HFF-Myc (cell line): ENCODE data around the gene FER.

Experiments
- DNase-seq: peaks from one replicate; pipeline ENCODE4 v3.0.0-alpha.2; 2011; ENCODE audit warnings: low read depth; ENCODE audit errors: extremely low read depth
- H3K4me3 ChIP-seq: replicated peaks from 2 replicates; pipeline ENCODE4 v1.5.1; 2011; ENCODE audit warnings: low read depth, mild to moderate bottlenecking, control low read depth, low read length
- TF ChIP-seq, protein P1 (sequence below): IDR thresholded peaks from 2 replicates; pipeline ENCODE4 v1.5.1; 2012; ENCODE audit warnings: mild to moderate bottlenecking, low read depth, low read length, control low read depth; ENCODE audit errors: missing control alignments

Gene FER

DNA sequence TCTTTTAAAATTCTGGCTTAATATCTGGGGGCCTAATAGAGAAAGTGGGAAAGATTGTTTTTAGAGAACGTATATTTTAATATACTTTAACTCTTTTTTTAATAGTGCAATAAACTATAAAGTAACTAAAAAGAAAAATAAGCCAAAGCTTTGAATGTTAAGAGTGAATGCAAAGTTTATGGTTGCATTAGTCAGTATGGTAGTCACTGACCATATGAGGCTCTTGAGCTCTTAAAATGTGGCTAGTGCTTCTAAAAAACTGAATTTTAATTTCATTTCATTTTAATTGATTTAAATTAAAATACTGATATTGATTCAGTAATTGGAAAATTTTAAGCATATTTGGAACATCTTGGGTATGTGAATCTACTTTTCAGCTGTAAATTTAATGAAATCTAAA lies 351.4 kb downstream of the FER start:
- H3K4me3 ChIP-seq: no peak overlapping the region
- TF ChIP-seq, protein P1, sequence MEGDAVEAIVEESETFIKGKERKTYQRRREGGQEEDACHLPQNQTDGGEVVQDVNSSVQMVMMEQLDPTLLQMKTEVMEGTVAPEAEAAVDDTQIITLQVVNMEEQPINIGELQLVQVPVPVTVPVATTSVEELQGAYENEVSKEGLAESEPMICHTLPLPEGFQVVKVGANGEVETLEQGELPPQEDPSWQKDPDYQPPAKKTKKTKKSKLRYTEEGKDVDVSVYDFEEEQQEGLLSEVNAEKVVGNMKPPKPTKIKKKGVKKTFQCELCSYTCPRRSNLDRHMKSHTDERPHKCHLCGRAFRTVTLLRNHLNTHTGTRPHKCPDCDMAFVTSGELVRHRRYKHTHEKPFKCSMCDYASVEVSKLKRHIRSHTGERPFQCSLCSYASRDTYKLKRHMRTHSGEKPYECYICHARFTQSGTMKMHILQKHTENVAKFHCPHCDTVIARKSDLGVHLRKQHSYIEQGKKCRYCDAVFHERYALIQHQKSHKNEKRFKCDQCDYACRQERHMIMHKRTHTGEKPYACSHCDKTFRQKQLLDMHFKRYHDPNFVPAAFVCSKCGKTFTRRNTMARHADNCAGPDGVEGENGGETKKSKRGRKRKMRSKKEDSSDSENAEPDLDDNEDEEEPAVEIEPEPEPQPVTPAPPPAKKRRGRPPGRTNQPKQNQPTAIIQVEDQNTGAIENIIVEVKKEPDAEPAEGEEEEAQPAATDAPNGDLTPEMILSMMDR: no peak
- no peak for DNase-seq

- DNase-seq: peak; percentile 48
- no peak overlapping the region for H3K4me3 ChIP-seq
- TF ChIP-seq, protein P1: no peak
Measured at GRCh38 chr5:109100971-109101370, 353.3 kb downstream of the FER start.

GRCh38 chr5:109102096-109102690 lies 354.5 kb downstream of the FER start:
- no peak for DNase-seq
- no peak overlapping the region for H3K4me3 ChIP-seq
- TF ChIP-seq, protein P1: no peak

- TF ChIP-seq, protein P1: no peak
- no peak overlapping the region; the same call in 1 of the 2 replicates for H3K4me3 ChIP-seq
- DNase-seq: peak; percentile 92
Measured at GRCh38 chr5:109105631-109106267, 358.1 kb downstream of the FER start.

- TF ChIP-seq, protein P1: no peak
- DNase-seq: no peak
- H3K4me3 ChIP-seq: no peak overlapping the region
Measured at GRCh38 chr5:109111680-109112079, 364.0 kb downstream of the FER start.

DNA sequence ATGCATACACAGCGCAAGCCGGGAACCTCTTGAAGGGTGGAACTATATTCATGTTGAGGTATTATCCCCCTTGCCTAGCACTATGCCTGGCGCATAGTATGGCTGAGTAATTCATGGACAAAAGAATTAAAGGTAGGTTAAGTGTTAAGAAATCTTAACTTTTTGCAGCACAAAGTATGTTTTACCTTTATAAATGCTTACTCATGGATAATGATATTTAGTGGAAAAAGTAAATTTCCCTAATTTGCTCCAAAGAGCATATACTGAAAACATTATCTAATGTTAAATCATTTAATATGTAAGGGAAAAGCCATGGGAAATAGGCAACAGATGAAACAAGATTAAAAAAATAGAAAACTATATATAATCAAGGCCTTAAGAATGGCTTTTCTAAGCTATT lies 365.9 kb downstream of the FER start:
- TF ChIP-seq, protein P1: no peak
- no peak for DNase-seq
- H3K4me3 ChIP-seq: no peak overlapping the region
